Measurements from ENCODE around the gene ALDH5A1. TPM values are rescaled to one million over a fixed set of nuclear protein-coding genes. Genes with fewer than 3 reads are reported as not detected.
A peak's percentile ranks its signal among the peaks of the same experiment; 100 is the strongest.

Gene ALDH5A1
- total and polyA plus RNA-seq, 11 donors: 3.0 to 35.5 (median 19.7) TPM

DNA sequence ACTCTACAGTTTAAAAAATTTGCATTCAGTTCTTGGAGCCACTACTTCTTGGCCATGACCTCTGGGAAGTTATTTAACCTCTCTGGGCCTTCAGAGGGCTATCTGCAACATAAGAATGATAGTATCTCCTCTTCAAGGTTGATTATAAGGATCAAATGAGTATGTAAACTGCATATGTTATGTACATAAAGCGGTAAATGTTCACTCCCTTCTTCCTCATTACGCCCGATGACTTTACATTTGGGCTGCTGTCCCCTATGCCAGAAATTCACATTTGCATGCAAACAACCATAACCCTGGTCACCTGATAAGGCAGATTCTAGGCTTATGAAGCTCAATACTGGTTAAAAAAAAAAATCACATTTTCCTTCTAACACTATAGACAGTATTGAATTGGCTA lies 50.4 kb downstream of the ALDH5A1 start:
- 93 to 100% (median 96%) methylated on average over 3 of the region's 3 CpGs for WGBS, 4 donors
- Histone ChIP-seq H3K4me1 (peaks cover 0 to 7% (median 0%) of the 10 kb centered on the region in 12 donors), H3K36me3 (no peaks in the 10 kb centered on the region), H3K9me3 (no peaks in the 10 kb centered on the region), H3K4me3 (no peak overlapping the region), H3K27me3 (peaks cover 0 to 27% (median 4%) of the 10 kb centered on the region in 9 donors), H3K27ac (no peak overlapping the region)
- TF ChIP-seq, protein P1, sequence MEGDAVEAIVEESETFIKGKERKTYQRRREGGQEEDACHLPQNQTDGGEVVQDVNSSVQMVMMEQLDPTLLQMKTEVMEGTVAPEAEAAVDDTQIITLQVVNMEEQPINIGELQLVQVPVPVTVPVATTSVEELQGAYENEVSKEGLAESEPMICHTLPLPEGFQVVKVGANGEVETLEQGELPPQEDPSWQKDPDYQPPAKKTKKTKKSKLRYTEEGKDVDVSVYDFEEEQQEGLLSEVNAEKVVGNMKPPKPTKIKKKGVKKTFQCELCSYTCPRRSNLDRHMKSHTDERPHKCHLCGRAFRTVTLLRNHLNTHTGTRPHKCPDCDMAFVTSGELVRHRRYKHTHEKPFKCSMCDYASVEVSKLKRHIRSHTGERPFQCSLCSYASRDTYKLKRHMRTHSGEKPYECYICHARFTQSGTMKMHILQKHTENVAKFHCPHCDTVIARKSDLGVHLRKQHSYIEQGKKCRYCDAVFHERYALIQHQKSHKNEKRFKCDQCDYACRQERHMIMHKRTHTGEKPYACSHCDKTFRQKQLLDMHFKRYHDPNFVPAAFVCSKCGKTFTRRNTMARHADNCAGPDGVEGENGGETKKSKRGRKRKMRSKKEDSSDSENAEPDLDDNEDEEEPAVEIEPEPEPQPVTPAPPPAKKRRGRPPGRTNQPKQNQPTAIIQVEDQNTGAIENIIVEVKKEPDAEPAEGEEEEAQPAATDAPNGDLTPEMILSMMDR (IDR thresholded peaks at IDR 0.05): no peak
- TF ChIP-seq POLR2A (IDR thresholded peaks at IDR 0.05): no peak
- ATAC-seq: no peak
- intact Hi-C loops (cut with DNase I): no loop called here
- no peak for DNase-seq

- H3K27me3 ChIP-seq: peaks cover 0 to 27% (median 4%) of the 10 kb centered on the region in 9 donors
- H3K4me3 ChIP-seq: no peak overlapping the region
- H3K27ac ChIP-seq: no peak overlapping the region
- TF ChIP-seq POLR2A (IDR thresholded peaks at IDR 0.05): no peak
- TF ChIP-seq, protein P1 (IDR thresholded peaks at IDR 0.05): no peak
- H3K36me3 ChIP-seq: no peaks in the 10 kb centered on the region
- intact Hi-C loops (cut with DNase I): no loop called here
- WGBS, 4 donors: 88 to 93% (median 90%) methylated on average over 3 of the region's 3 CpGs
- H3K9me3 ChIP-seq: no peaks in the 10 kb centered on the region
- no peak for ATAC-seq
- H3K4me1 ChIP-seq: peaks cover 0 to 7% (median 0%) of the 10 kb centered on the region in 12 donors
- DNase-seq: no peak
Measured at GRCh38 chr6:24545691-24546090, 50.9 kb downstream of the ALDH5A1 start.

- ATAC-seq (peak in 3 of 4 donors; percentile 62 to 68 (median 63)), DNase-seq (no peak)
- H3K27me3 ChIP-seq: peaks cover 0 to 27% (median 4%) of the 10 kb centered on the region in 9 donors
- no peak for TF ChIP-seq POLR2A (IDR thresholded peaks at IDR 0.05)
- TF ChIP-seq, protein P1 (IDR thresholded peaks at IDR 0.05): no peak
- peaks cover 0 to 7% (median 0%) of the 10 kb centered on the region in 12 donors for H3K4me1 ChIP-seq
- no peak overlapping the region for H3K27ac ChIP-seq
- intact Hi-C loops (cut with DNase I): no loop called here
- WGBS, 4 donors: 41 to 56% (median 51%) methylated on average over 7 of the region's 7 CpGs
- no peaks in the 10 kb centered on the region for H3K9me3 ChIP-seq
- no peaks in the 10 kb centered on the region for H3K36me3 ChIP-seq
- no peak overlapping the region for H3K4me3 ChIP-seq
Measured at GRCh38 chr6:24546439-24546838, 51.7 kb downstream of the ALDH5A1 start.

- Histone ChIP-seq H3K4me1 (peaks cover 0 to 7% (median 0%) of the 10 kb centered on the region in 12 donors), H3K9me3 (no peaks in the 10 kb centered on the region), H3K4me3 (no peak overlapping the region), H3K36me3 (no peaks in the 10 kb centered on the region), H3K27ac (no peak overlapping the region), H3K27me3 (peaks cover 0 to 27% (median 4%) of the 10 kb centered on the region in 9 donors)
- ATAC-seq (no peak), DNase-seq (no peak)
- intact Hi-C loops (cut with DNase I): no loop called here
- TF ChIP-seq, protein P1 (IDR thresholded peaks at IDR 0.05): no peak
- 10 to 16% (median 14%) methylated on average over 12 of the region's 12 CpGs for WGBS, 4 donors
Measured at GRCh38 chr6:24547243-24547642, 52.5 kb downstream of the ALDH5A1 start.
